DND-41 (cell line): ENCODE data around the gene TSPAN9.

ENCODE experiments used
- ATAC-seq: fragments of 200-7000 bp; cut with Tn5 transposase; 3 replicates; pipeline ENCODE4 v1.9.1; 2021; ENCODE audit warnings: low read depth; ENCODE audit not compliant: insufficient read depth
- DNase-seq: peaks from one replicate; pipeline ENCODE4 v3.0.0-alpha.2; 2020
- H2AFZ ChIP-seq: 2 replicates; pipeline ENCODE4 v1.6.0; 2012; ENCODE audit warnings: low read depth, low read length
- H3K27ac ChIP-seq: 2 replicates; pipeline ENCODE4 v1.5.1; 2012; ENCODE audit warnings: low read length, inconsistent platforms
- H3K27me3 ChIP-seq: fragments of 200-600 bp; sonication (generic); 2 replicates; pipeline ENCODE4 v1.6.0; 2012; ENCODE audit warnings: low read length, mild to moderate bottlenecking, inconsistent platforms; ENCODE audit not compliant: insufficient read depth, poor library complexity
- H3K36me3 ChIP-seq: 2 replicates; pipeline ENCODE4 v1.5.1; 2012; ENCODE audit warnings: low read length, inconsistent platforms; ENCODE audit not compliant: insufficient read depth
- H3K4me1 ChIP-seq: 2 replicates; pipeline ENCODE4 v1.5.1; 2012; ENCODE audit warnings: mild to moderate bottlenecking, low read length; ENCODE audit not compliant: insufficient read depth
- H3K4me2 ChIP-seq: 2 replicates; pipeline ENCODE4 v1.6.0; 2012; ENCODE audit warnings: mild to moderate bottlenecking, moderate library complexity, low read length, inconsistent platforms; ENCODE audit not compliant: insufficient read depth
- H3K4me3 ChIP-seq, 2 experiments: fragments of 200-600 bp in 1 of 2; shearing (Covaris generic) in 1 of 2; 2 replicates each; pipeline ENCODE4 v1.5.1; 2012 to 2016; ENCODE audit warnings: inconsistent platforms in 2 of 2, low read length in 2 of 2, mild to moderate bottlenecking in 2 of 2, low read depth in 1 of 2, moderate library complexity in 1 of 2
- H3K79me2 ChIP-seq: 2 replicates; pipeline ENCODE4 v1.6.0; 2012; ENCODE audit warnings: low read length, inconsistent platforms; ENCODE audit not compliant: insufficient read depth
- H3K9ac ChIP-seq: 2 replicates; pipeline ENCODE4 v1.6.0; 2012; ENCODE audit warnings: low read depth, mild to moderate bottlenecking, inconsistent platforms, low read length, moderate library complexity
- H3K9me3 ChIP-seq: 2 replicates; pipeline ENCODE4 v1.5.1; 2012; ENCODE audit warnings: low read length, moderate library complexity, mild to moderate bottlenecking, inconsistent platforms; ENCODE audit not compliant: insufficient read depth, severe bottlenecking
- H4K20me1 ChIP-seq: 2 replicates; pipeline ENCODE4 v1.6.0; 2012; ENCODE audit warnings: low read length; ENCODE audit not compliant: insufficient read depth
- CTCF ChIP-seq: IDR thresholded peaks from 2 replicates; pipeline ENCODE4 v1.5.1; 2012; ENCODE audit warnings: borderline replicate concordance, low read length, moderate library complexity, mild to moderate bottlenecking; ENCODE audit not compliant: poor library complexity, severe bottlenecking; ENCODE audit errors: extremely low read depth
- EZH2 ChIP-seq: IDR thresholded peaks from 3 replicates; pipeline ENCODE4 v1.6.1; 2012; ENCODE audit warnings: borderline replicate concordance, low read depth, mild to moderate bottlenecking, moderate library complexity, low read length, inconsistent platforms; ENCODE audit not compliant: severe bottlenecking

Gene TSPAN9

GRCh38 chr12:3204730-3205531, 127.8 kb downstream of the TSPAN9 start:
- Histone ChIP-seq H3K9me3 (no peaks in the 10 kb centered on the region), H3K4me1 (no peaks in the 10 kb centered on the region), H3K9ac (no peak overlapping the region), H3K36me3 (no peaks in the 10 kb centered on the region), H3K27ac (no peak overlapping the region), H2AFZ (no peak overlapping the region), H4K20me1 (no peaks in the 10 kb centered on the region; the same call in none of the 2 replicates), H3K4me2 (no peak overlapping the region), H3K27me3 (peaks cover 3% of the 10 kb centered on the region), H3K79me2 (no peaks in the 10 kb centered on the region), H3K4me3 (no peak overlapping the region)
- ATAC-seq (no peak), DNase-seq (no peak)
- TF ChIP-seq CTCF (no peak), EZH2 (no peak)

- Histone ChIP-seq H2AFZ (no peak overlapping the region), H3K4me2 (no peak overlapping the region), H3K9me3 (no peaks in the 10 kb centered on the region), H3K27ac (no peak overlapping the region), H3K36me3 (no peaks in the 10 kb centered on the region), H3K4me3 (no peak overlapping the region), H3K27me3 (peaks cover 3% of the 10 kb centered on the region), H3K4me1 (no peaks in the 10 kb centered on the region), H3K79me2 (no peaks in the 10 kb centered on the region), H4K20me1 (no peaks in the 10 kb centered on the region; the same call in none of the 2 replicates), H3K9ac (no peak overlapping the region)
- TF ChIP-seq CTCF (no peak), EZH2 (no peak)
- ATAC-seq (no peak), DNase-seq (no peak)
These were observed 128.8 kb downstream of the TSPAN9 start for GRCh38 chr12:3205742-3206519.

GRCh38 chr12:3206536-3207072, 129.4 kb downstream of the TSPAN9 start:
- Histone ChIP-seq H3K27ac (no peak overlapping the region), H3K4me2 (no peak overlapping the region), H3K9me3 (no peaks in the 10 kb centered on the region), H3K9ac (no peak overlapping the region), H3K27me3 (peaks cover 3% of the 10 kb centered on the region), H3K4me1 (no peaks in the 10 kb centered on the region), H3K36me3 (no peaks in the 10 kb centered on the region), H3K79me2 (no peaks in the 10 kb centered on the region), H4K20me1 (no peaks in the 10 kb centered on the region; the same call in none of the 2 replicates), H3K4me3 (no peak overlapping the region), H2AFZ (no peak overlapping the region)
- ATAC-seq (peak; percentile 37; the same call in 1 of the 3 replicates), DNase-seq (peak; percentile 13)
- TF ChIP-seq EZH2 (no peak), CTCF (no peak)
